Gastrocnemius medialis (tissue), 4 donors: ENCODE data around the gene CACNA1C.

ENCODE experiments used
- CTCF ChIP-seq, 5 experiments: fragments of 450-650 bp in 3 of 5; fragments of 200-600 bp in 2 of 5; sonication (generic) in 2 of 5; IDR thresholded peaks in 4 of 5; conservative IDR thresholded peaks in 1 of 5; 1 replicate in 4 of 5; 2 replicates in 1 of 5; pipeline ENCODE4 v1.5.1; 2016 to 2019; ENCODE audit warnings: antibody characterized with exemption in 5 of 5, mild to moderate bottlenecking in 3 of 5, moderate library complexity in 3 of 5
- POLR2A ChIP-seq, 2 donors: fragments of 450-650 bp; IDR thresholded peaks; one replicate each; pipeline ENCODE4 v1.6.1; 2017; ENCODE audit warnings: antibody characterized with exemption in 2 of 2, mild to moderate bottlenecking in 2 of 2, moderate library complexity in 2 of 2

- TF ChIP-seq POLR2A (IDR thresholded peaks at IDR 0.05) (no peak), CTCF (IDR thresholded peaks at IDR 0.05 in 4 of 5, conservative IDR thresholded peaks at IDR 0.05 in 1 of 5) (no peak)
Observed at GRCh38 chr12:2124466-2125023, 71.8 kb downstream of the CACNA1C start.
